Epithelial cell of esophagus (primary cell): ENCODE data around the gene BTBD17.

Source experiments
- DNase-seq: peaks from one replicate; pipeline ENCODE4 v3.0.0; 2010; ENCODE audit warnings: low read depth
- H3K4me3 ChIP-seq: 2 replicates; pipeline ENCODE4 v1.5.1; 2011; ENCODE audit warnings: mild to moderate bottlenecking, low read length, control low read depth
- TF ChIP-seq, protein P1 (sequence below): IDR thresholded peaks from 2 replicates; pipeline ENCODE4 v1.5.1; 2011; ENCODE audit warnings: low read depth, mild to moderate bottlenecking, low read length, control low read depth, inconsistent platforms; ENCODE audit not compliant: insufficient read depth; ENCODE audit errors: missing control alignments

The BTBD17 gene

DNA sequence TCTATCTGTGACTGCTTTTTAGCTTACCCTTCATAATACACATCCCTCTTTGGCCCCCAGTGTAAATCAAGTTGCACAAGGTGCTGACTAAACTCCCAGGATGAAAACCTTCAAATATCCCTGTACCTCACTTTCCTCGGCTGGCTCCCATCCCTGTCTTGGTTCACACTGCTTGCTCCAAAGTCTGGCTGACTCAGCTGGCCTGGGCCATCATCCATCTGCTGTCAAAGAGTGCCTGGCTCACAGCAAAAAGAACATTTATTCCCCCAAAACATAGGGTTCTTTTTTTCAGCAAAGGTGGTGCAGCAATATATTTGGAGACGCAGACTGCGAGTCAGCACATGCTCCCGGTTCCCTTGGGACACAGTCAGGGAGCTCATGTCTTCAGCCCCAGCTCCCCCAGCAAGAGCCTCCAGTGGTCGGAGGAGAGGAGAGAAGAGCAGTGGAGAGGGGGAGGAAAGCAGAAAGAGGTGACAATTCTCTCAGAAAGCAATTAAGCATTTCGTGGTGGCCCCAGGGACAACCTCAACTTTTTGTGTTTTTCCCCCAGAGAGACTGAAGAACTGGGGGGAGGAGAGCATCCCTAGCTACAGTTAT lies 31.8 kb upstream of the BTBD17 start:
- TF ChIP-seq, protein P1, sequence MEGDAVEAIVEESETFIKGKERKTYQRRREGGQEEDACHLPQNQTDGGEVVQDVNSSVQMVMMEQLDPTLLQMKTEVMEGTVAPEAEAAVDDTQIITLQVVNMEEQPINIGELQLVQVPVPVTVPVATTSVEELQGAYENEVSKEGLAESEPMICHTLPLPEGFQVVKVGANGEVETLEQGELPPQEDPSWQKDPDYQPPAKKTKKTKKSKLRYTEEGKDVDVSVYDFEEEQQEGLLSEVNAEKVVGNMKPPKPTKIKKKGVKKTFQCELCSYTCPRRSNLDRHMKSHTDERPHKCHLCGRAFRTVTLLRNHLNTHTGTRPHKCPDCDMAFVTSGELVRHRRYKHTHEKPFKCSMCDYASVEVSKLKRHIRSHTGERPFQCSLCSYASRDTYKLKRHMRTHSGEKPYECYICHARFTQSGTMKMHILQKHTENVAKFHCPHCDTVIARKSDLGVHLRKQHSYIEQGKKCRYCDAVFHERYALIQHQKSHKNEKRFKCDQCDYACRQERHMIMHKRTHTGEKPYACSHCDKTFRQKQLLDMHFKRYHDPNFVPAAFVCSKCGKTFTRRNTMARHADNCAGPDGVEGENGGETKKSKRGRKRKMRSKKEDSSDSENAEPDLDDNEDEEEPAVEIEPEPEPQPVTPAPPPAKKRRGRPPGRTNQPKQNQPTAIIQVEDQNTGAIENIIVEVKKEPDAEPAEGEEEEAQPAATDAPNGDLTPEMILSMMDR = no peak
- H3K4me3 ChIP-seq = no peak overlapping the region
- DNase-seq = no peak

DNA sequence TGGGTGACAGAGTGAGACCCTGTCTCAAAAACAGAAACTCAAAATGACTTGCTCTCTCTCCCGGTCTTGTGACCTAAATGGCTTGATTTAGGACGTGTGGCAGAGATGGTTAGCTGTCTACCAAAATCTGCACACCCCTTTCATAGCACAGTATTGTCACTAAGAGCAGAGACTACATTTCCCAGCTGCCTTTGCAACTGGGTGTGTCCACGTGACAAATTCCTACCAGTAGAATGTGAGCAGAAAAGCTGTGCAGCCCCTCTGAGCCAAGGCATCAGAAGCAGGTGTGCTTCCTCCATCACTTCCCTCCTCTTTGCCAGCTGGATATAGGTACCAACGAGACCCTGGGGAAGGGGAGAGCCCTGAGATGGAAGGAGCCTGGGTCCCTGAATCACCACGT lies 31.2 kb upstream of the BTBD17 start:
- TF ChIP-seq, protein P1 = no peak
- no peak for DNase-seq
- H3K4me3 ChIP-seq = no peak overlapping the region

DNA sequence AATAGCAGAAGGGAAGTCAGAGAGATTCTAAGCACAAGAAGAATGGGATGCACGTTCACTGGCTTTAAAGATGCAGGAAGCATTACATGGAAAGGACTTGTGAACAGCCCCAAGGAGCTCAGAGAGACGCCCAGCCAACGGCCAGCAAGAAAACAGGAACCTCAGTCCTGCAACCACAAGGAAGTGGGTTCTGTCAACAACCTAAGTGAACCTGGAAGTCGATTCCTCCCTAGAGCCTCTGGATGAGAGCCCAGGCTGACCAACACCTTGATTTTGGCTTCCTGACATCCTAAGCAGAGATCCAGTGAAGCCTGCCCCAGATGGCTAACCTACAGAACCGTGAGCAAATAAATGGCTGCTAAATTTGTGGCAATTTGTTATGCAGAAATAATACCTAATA lies 30.1 kb upstream of the BTBD17 start:
- H3K4me3 ChIP-seq = no peak overlapping the region
- no peak for DNase-seq

DNA sequence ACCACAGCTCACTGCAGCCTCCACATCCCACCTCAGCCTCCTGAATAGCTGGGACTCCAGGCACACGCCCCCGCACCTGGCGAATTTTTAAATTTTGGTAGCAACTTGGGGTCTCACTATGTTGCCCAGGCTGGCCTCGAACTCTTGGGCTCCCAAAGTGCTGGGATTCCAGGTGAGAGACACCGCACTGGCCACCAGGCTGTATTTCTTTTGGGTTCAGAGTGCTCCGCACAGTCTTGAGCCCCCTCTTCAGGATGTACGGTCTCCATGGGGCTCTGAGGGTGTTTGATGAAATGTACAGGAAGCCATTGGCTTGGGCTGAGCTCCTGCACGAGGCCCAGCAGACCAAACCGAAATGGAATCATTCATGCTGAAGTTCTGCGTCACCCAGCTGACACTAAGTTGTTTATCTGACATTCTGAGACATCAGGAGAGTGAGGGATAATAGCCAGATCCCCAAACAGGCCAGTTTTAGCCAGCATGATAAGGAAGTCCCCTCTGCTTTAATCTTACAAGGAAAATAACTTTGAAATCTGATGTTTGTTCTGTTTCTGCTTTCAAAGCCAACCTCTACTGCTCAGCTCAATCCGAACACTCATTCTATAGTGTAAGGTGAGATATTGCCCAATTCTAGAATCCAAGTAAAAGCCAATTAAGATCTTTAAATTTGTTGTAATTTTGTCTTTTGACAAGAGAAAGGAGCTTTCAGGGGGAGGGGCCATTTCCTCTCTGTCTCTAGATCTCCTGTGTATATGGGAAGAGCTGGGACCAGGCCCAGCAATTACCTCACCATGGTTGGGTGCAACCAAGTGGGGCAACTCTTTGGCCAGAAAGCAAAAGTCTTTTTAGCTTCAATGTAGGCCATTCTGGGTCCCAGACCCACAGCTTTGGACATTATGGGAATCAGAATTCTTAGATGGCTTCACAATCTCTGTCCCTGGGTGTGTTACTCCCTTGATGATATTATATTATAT lies 29.3 kb upstream of the BTBD17 start:
- TF ChIP-seq, protein P1 = no peak
- DNase-seq = no peak
- H3K4me3 ChIP-seq = no peak overlapping the region

More for the DNA sequence above, 30.1 kb upstream of the BTBD17 start:
- TF ChIP-seq, protein P1 = no peak

DNA sequence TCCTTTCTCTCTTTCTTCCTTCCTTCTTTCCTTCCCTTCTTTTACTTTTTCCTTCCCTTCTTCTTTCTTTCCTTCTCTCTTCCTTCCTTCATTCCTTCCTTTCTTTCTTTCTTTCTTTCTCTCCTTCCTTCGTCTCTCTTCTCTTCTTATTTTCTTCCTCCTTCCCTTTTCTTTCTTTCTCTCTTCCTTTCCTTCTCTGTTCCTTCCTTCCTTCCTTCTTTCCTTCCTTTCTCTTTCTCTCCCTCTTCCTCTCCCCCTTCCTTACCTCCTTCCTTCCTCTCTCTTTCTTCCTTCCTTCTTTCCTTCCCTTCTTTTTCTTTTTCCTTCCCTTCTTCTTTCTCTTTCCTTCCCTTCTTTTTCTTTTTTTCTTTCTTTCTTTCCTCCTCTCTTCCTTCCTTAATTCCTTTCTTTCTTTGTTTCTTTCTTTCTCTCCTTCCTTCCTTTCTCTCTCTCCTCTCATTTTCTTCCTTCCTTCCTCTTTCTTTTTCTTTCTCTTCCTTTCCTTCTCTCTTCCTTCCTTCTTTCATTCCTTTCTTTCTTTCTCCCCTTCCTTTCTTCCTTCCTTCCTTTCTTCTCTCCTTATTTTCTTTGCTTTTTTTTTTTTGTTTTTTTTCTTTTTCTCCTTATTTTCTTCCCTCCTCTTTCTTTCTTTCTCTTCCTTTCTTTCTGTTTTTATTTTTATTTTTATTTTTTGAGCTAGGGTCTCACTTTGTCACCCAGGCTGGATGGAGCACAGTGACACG lies 28.4 kb upstream of the BTBD17 start:
- no peak for DNase-seq
- TF ChIP-seq, protein P1 = no peak
- no peak overlapping the region for H3K4me3 ChIP-seq

DNA sequence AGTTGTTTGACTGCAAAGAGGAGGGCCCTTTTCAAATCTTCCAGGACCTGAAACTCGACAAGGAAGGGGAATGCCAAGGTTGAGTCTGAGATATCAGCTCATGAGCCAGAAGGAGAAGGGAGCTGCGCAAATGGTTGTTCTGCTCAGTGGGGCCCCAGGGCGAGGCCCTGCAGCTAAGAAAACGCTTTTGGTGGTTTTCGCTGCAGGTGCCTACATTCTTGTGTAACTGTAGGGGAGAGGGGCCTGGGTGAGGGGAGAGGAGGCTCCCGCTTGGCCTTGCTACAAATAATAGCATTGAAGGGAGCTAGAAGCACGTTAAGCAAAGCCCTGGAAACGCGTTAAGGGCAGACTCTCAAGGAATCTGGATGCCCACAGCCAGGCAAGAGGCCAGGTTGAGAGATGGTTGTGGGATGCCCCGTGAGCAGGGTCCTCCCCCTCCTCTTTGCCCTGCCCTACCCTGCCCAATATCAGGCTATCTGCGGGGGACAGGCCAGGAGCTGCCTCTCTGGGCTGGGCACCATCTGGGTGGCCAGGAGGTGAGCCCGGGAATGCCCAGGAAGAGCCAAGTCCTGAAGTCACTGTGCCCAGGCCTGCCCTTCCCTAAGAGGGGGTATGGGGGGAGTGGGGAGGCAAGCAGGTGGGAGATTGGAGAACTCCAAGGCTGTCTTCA lies 27.6 kb upstream of the BTBD17 start:
- TF ChIP-seq, protein P1 = no peak
- no peak overlapping the region for H3K4me3 ChIP-seq
- DNase-seq = no peak
